Colonic mucosa (tissue), 4 donors: ENCODE measurements around the gene EPHA8. TPM values are rescaled to one million over a fixed set of nuclear protein-coding genes. Genes with fewer than 3 reads are reported as not detected.

Experiments used
- DNase-seq: peaks from one replicate; pipeline ENCODE4 v3.0.0-alpha.2; 2020
- H3K27ac ChIP-seq: fragments of 200-600 bp; one replicate; pipeline ENCODE4 v1.8.0; 2021
- H3K27me3 ChIP-seq: fragments of 200-600 bp; one replicate; pipeline ENCODE4 v1.8.0; 2021
- H3K36me3 ChIP-seq: fragments of 200-600 bp; one replicate; pipeline ENCODE4 v1.8.0; 2021
- H3K4me1 ChIP-seq: fragments of 200-600 bp; one replicate; pipeline ENCODE4 v1.8.0; 2021; ENCODE audit warnings: mild to moderate bottlenecking
- H3K4me3 ChIP-seq: fragments of 200-600 bp; one replicate; pipeline ENCODE4 v1.8.0; 2021
- H3K9ac ChIP-seq, 2 donors: one replicate each; pipeline ENCODE4 v1.7.0; 2013; ENCODE audit warnings: control low read depth in 2 of 2, low read depth in 2 of 2, low read length in 2 of 2
- H3K9me3 ChIP-seq: fragments of 200-600 bp; one replicate; pipeline ENCODE4 v1.8.0; 2021
- intact Hi-C: fragments of 100-400 bp; cut with DNase I; formaldehyde crosslinking; loops from one replicate; pipeline ENCODE4 v1.14.1; 2022
- total RNA-seq, 2 donors: library from RNA; stranded (reverse); fragmentation: NEBNext Ultra II Directional in 1 of 2; extraction: Animal tissue kit (Norgen Biotek cat#: 25700) in 1 of 2; gene quantifications; one replicate each; pipeline ENCODE4 v1.2.1, GENCODE V29; 2021
- TF ChIP-seq, protein P1 (sequence below): fragments of 200-600 bp; IDR thresholded peaks from one replicate; pipeline ENCODE4 v1.8.0; 2022; ENCODE audit warnings: antibody characterized with exemption, mild to moderate bottlenecking
- donor health status: healthy.
- donor health status: DM: no; HTN: no; CAD: no.
- donor health status: DM: no; HTN: no; CAD: no.

The EPHA8 gene
- total RNA-seq, 2 donors from 2014 or later, result not detected

DNA sequence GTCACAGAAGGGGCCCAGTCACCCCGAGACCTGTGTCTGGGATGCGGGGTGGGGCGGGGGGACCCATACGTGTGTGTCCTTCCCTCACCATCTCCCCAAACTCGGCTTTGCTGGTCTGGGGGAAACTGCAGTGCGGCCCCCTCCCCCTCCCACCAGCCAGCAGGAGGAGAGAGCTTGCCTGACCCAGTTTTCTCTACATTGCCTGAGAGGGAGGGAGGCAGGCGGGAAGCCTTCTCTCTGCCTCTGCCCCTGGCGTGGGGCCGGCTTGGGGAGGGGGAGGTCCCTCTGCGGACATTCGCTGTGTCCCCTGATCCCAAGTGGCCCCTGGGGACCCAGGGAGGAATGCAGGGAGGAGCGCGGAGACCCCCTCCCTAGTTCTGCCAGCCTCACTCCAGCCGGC is 3.9 kb downstream of the EPHA8 start:
- DNase-seq, result no peak
- Histone ChIP-seq H3K36me3 (no peaks in the 10 kb centered on the region), H3K9me3 (no peaks in the 10 kb centered on the region)

DNA sequence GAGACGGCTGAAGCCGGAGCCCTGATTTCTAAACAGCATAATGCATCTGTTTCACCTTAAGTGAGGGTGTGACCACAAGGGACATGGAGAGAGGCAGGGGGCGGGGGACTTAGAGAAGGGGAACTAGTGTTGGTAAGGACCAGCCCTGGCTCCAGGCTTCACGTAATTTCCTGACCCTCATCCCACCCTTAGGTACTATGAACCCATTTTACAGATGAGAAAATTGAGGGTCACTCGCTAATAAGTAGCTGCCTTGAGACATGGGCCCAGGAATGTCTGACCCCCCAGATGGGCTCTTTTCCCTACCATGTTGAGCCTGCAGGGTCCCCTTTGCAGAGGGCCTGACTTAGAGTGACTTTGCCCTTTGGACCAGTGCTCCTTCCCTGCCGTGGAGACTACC is 4.7 kb downstream of the EPHA8 start:
- TF ChIP-seq, protein P1, sequence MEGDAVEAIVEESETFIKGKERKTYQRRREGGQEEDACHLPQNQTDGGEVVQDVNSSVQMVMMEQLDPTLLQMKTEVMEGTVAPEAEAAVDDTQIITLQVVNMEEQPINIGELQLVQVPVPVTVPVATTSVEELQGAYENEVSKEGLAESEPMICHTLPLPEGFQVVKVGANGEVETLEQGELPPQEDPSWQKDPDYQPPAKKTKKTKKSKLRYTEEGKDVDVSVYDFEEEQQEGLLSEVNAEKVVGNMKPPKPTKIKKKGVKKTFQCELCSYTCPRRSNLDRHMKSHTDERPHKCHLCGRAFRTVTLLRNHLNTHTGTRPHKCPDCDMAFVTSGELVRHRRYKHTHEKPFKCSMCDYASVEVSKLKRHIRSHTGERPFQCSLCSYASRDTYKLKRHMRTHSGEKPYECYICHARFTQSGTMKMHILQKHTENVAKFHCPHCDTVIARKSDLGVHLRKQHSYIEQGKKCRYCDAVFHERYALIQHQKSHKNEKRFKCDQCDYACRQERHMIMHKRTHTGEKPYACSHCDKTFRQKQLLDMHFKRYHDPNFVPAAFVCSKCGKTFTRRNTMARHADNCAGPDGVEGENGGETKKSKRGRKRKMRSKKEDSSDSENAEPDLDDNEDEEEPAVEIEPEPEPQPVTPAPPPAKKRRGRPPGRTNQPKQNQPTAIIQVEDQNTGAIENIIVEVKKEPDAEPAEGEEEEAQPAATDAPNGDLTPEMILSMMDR, result no peak
- H3K27me3 ChIP-seq, result peaks cover 18% of the 10 kb centered on the region
- no peak for DNase-seq

More for the DNA sequence above, 3.9 kb downstream of the EPHA8 start:
- TF ChIP-seq, protein P1, result no peak
- Histone ChIP-seq H3K27ac (no peak overlapping the region), H3K9ac (no peak overlapping the region), H3K27me3 (peaks cover 24% of the 10 kb centered on the region), H3K4me1 (no peaks in the 10 kb centered on the region), H3K4me3 (no peak overlapping the region)
- intact Hi-C loops, result no loop called here

DNA sequence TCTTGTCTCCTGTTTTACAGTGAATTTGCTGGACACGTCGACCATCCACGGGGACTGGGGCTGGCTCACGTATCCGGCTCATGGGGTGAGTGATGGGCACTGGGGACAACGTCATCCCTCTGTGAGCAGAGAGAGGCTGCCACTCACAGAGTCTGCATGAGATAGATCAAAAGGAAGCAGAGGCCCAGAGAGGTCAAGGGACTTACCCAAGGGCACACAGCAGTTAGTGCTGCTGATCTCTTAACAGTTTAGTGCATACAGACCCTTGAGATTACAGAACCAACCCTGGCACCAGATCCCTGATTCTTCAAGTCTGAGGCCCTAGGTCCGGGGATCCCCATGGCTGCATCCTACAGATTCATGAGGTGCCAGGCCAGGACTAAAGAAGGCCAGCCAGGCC is 6.0 kb downstream of the EPHA8 start:
- Histone ChIP-seq H3K4me3 (no peak overlapping the region), H3K4me1 (no peaks in the 10 kb centered on the region), H3K36me3 (no peaks in the 10 kb centered on the region), H3K9ac (no peak overlapping the region), H3K27ac (no peak overlapping the region), H3K27me3 (peaks cover 11% of the 10 kb centered on the region), H3K9me3 (no peaks in the 10 kb centered on the region)
- DNase-seq, result no peak
- intact Hi-C loops, result no loop called here
- TF ChIP-seq, protein P1, result no peak

More for the DNA sequence above, 4.7 kb downstream of the EPHA8 start:
- Histone ChIP-seq H3K9ac (no peak overlapping the region), H3K27ac (no peak overlapping the region), H3K9me3 (no peaks in the 10 kb centered on the region), H3K36me3 (no peaks in the 10 kb centered on the region), H3K4me3 (no peak overlapping the region), H3K4me1 (no peaks in the 10 kb centered on the region)
- intact Hi-C loops, result no loop called here

DNA sequence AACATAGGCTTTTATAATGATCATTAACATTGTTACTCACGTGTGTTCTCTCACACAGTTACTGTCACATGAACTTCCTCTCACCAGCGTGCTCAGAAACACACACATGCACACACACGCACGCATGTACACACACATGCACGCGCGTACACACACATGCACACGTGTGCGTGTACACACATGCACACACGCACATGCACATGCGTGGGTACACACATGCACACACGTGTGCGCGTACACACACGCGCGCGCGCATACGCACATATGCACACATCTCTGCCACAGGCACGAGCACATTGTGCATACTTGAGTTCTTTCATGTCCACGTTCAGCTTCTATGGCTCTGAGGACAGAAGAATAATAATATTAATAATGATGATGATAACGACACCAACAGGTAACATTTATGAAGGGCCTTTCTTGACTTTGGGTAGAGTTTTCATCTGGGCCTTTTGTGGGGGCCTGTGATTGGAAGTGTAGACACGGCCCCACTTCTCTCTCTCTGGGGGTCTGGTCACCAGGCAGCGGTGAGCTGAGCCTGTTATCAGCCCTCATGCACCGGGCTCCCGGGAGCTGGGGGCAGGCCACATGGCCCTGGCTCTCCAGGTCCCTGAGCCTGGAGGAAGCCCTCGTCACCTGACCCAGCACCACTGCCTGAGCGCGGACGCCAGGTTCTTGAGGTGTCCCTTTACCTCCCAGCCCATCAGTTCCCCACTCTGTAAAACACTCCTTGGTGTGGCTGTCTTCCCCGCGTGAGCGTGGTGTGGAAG is 7.0 kb downstream of the EPHA8 start:
- intact Hi-C loops, result no loop called here
- no peak overlapping the region for H3K9ac ChIP-seq
- DNase-seq, result no peak
- no peaks in the 10 kb centered on the region for H3K4me1 ChIP-seq
- H3K27me3 ChIP-seq, result peaks cover 3% of the 10 kb centered on the region
- no peaks in the 10 kb centered on the region for H3K9me3 ChIP-seq
- H3K36me3 ChIP-seq, result no peaks in the 10 kb centered on the region
- H3K27ac ChIP-seq, result no peak overlapping the region
- TF ChIP-seq, protein P1, result no peak
- H3K4me3 ChIP-seq, result no peak overlapping the region

DNA sequence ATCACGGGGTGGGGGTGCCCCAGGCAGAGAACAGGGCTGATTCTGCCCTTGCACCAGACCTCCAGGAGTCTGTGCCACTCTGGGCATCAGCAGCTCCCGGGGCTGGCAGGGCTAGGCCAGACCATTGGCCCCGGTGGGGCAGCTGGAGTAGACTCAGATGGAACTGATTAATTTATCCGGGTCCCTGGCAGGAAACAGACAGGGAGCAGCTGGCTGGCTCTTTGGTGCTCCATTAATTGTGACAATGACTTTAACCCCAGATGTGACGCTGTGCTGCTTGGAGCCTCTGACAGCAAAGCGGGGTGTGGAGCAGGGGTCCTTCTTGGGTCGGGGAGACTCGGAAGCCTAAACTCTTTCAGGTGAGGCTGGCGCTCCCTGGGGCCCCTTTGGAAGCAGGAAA is 9.5 kb downstream of the EPHA8 start:
- no peak overlapping the region for H3K4me3 ChIP-seq
- intact Hi-C loops, result no loop called here
- no peak overlapping the region for H3K27ac ChIP-seq
- DNase-seq, result no peak
- no peaks in the 10 kb centered on the region for H3K9me3 ChIP-seq
- no peak overlapping the region for H3K9ac ChIP-seq
- TF ChIP-seq, protein P1, result no peak
- H3K4me1 ChIP-seq, result no peaks in the 10 kb centered on the region
- H3K36me3 ChIP-seq, result no peaks in the 10 kb centered on the region
- no peaks in the 10 kb centered on the region for H3K27me3 ChIP-seq
